ENCODE measurements around the gene EFCAB11. TPM values are rescaled to one million over a fixed set of nuclear protein-coding genes. Genes with fewer than 3 reads are reported as not detected.
"Not testable (repeated sequence)": the region's sequence is repeated elsewhere in the genome, so short reads cannot be mapped to it uniquely, and the experiment has no call there.

EFCAB11 gene
- total RNA-seq, 2 experiments from 2014 or later = 4.8 to 6.3 TPM

GRCh38 chr14:89899291-89899690 is 55.2 kb downstream of the EFCAB11 start:
- Mint-ChIP-seq H3K4me1 (peaks cover 12% of the 10 kb centered on the region), H3K27me3 (peaks cover 6% of the 10 kb centered on the region), H3K9me3 (ENCODE audit: low read depth) (no peaks in the 10 kb centered on the region), H3K4me3 (no peak overlapping the region), H3K36me3 (ENCODE audit: low read depth) (no peaks in the 10 kb centered on the region), H3K27ac (no peak overlapping the region)
- DNase-seq = no peak
- intact Hi-C loops (cut with DNase I, micrococcal nuclease) = no loop called here
- CTCF ChIA-PET = interaction anchor here (0.6 to 1.8 kb wide), 3 partner anchors 870 to 1998 kb away, joined by 4 to 5 read pairs (median 4); no protein-coding TSS in a partner anchor
- no peak for ATAC-seq
- POLR2A ChIA-PET = no interaction called here

DNA sequence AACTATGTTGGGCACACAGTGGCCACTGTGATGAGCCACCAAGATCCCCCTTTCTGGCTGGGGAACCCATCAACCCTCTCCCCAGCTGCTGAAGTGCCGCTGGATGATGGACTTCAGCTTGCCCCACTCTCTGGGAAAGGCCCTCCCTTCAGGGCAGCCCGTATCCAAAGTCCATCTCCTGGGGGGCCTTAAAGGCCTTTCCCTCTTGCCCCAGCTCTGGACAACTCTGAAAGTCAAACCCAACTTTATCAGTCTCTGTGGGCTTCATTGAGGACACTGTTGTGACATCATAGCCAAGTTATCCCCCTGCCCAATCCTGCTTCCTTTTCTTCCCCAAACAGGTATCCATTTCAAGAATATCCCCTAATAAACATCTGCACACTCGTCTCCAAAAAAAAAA is 61.1 kb downstream of the EFCAB11 start:
- CTCF ChIA-PET; intact Hi-C loops (cut with DNase I, micrococcal nuclease); H3K4me3 Mint-ChIP-seq: not testable (repeated sequence)

DNA sequence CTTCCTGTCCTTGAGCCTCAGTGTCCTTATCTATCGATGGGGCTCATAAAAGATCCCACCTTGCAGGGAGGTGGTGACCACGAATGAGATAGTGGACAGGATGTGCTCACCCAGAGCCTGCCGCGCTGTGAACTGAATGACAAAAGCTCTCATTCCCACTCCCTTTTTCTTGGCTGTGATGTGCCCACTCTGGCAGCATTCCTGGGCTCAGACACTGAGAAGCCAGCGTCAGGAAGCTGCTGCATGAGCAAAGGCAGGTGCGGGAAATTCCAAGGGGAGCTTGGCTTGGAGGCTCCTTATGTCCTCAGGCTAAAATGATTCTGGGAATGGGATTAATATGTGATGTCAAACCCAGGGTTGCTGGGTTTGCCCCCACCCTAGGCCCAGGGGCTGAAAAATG is 61.6 kb downstream of the EFCAB11 start:
- no peaks in the 10 kb centered on the region for H3K27me3 Mint-ChIP-seq
- no peak overlapping the region for H3K27ac Mint-ChIP-seq
- intact Hi-C loops (cut with DNase I, micrococcal nuclease) = no loop called here
- H3K9me3 Mint-ChIP-seq (ENCODE audit: low read depth) = peaks cover 7% of the 10 kb centered on the region
- DNase-seq = no peak
- ChIA-PET CTCF (no interaction called here), POLR2A (no interaction called here)
- H3K36me3 Mint-ChIP-seq (ENCODE audit: low read depth) = no peaks in the 10 kb centered on the region
- no peaks in the 10 kb centered on the region for H3K4me1 Mint-ChIP-seq
- no peak overlapping the region for H3K4me3 Mint-ChIP-seq
- no peak for ATAC-seq

More for the DNA sequence above, 61.1 kb downstream of the EFCAB11 start:
- POLR2A ChIA-PET; H3K36me3 Mint-ChIP-seq (ENCODE audit: low read depth); H3K9me3 Mint-ChIP-seq (ENCODE audit: low read depth); H3K27me3 Mint-ChIP-seq; DNase-seq; ATAC-seq; H3K27ac Mint-ChIP-seq; H3K4me1 Mint-ChIP-seq: not testable (repeated sequence)

DNA sequence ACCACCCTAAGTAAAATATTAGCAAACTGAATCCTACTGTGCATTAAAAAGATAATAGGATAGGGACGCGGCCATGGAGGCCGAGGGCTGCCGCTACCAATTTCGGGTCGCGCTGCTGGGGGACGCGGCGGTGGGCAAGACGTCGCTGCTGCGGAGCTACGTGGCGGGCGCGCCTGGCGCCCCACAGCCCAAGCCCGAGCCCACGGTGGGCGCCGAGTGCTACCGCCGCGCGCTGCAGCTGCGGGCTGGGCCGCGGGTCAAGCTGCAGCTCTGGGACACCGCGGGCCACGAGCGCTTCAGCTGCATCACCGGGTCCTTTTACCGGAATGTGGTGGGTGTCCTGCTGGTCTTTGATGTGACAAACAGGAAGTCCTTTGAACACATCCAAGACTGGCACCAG is 62.8 kb downstream of the EFCAB11 start:
- CTCF ChIA-PET; H3K27me3 Mint-ChIP-seq; DNase-seq; H3K27ac Mint-ChIP-seq; H3K4me1 Mint-ChIP-seq; H3K4me3 Mint-ChIP-seq; intact Hi-C loops (cut with DNase I, micrococcal nuclease); H3K36me3 Mint-ChIP-seq (ENCODE audit: low read depth); ATAC-seq; H3K9me3 Mint-ChIP-seq (ENCODE audit: low read depth): not testable (repeated sequence)
- POLR2A ChIA-PET = interaction anchor here (0.6 kb wide), 2 partner anchors 444 to 850 kb away, joined by 3 read pairs; no protein-coding TSS in a partner anchor

- Mint-ChIP-seq H3K4me1 (no peaks in the 10 kb centered on the region), H3K36me3 (ENCODE audit: low read depth) (no peaks in the 10 kb centered on the region), H3K27ac (no peak overlapping the region), H3K9me3 (ENCODE audit: low read depth) (peaks cover 7% of the 10 kb centered on the region), H3K27me3 (no peaks in the 10 kb centered on the region), H3K4me3 (no peak overlapping the region)
- CTCF ChIA-PET = interaction anchor here (0.6 to 1.2 kb wide), 2 partner anchors 855 to 878 kb away, joined by 3 to 4 read pairs; no protein-coding TSS in a partner anchor
- intact Hi-C loops (cut with DNase I, micrococcal nuclease) = no loop called here
- no peak for DNase-seq
- no peak for ATAC-seq
- POLR2A ChIA-PET = interaction anchor here (0.6 kb wide), 1 partner anchor 443 kb away, joined by 3 read pairs; no protein-coding TSS in a partner anchor
Observed at GRCh38 chr14:89891055-89891454, 63.5 kb downstream of the EFCAB11 start.

GRCh38 chr14:89890589-89890988 is 63.9 kb downstream of the EFCAB11 start:
- intact Hi-C loops (cut with DNase I, micrococcal nuclease) = no loop called here

DNA sequence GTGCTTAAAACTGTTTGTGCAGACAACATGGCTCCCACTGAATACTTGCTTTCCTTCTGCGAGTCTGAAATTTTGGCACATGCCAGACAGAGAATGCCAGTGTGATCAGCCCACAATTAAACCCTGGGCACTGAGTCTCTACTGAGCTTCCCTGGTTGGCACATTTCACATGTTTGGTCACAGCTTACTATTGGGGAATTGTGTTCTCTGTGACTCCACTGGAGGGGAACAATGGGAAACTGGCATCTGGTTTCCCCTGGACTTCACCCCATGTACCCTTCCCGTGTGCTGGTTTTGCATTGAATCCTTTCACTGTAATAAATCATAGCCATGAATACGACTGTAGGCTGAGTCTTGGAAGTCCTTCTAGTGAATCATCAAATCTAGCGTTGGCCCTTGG is 64.9 kb downstream of the EFCAB11 start:
- no peaks in the 10 kb centered on the region for H3K36me3 Mint-ChIP-seq (ENCODE audit: low read depth)

More at GRCh38 chr14:89890589-89890988, 63.9 kb downstream of the EFCAB11 start:
- Mint-ChIP-seq H3K4me1 (no peaks in the 10 kb centered on the region), H3K36me3 (ENCODE audit: low read depth) (no peaks in the 10 kb centered on the region), H3K27me3 (no peaks in the 10 kb centered on the region), H3K9me3 (ENCODE audit: low read depth) (peaks cover 7% of the 10 kb centered on the region), H3K4me3 (no peak overlapping the region), H3K27ac (no peak overlapping the region)
- ChIA-PET POLR2A (no interaction called here), CTCF (interaction anchor here (0.6 to 1.2 kb wide), 2 partner anchors 855 to 877 kb away, joined by 3 to 4 read pairs; no protein-coding TSS in a partner anchor)
- DNase-seq = no peak
- no peak for ATAC-seq

GRCh38 chr14:89884761-89885160 is 69.8 kb downstream of the EFCAB11 start:
- ChIA-PET CTCF (no interaction called here), POLR2A (no interaction called here)
- Mint-ChIP-seq H3K27me3 (no peaks in the 10 kb centered on the region), H3K4me3 (no peak overlapping the region), H3K27ac (no peak overlapping the region), H3K9me3 (ENCODE audit: low read depth) (no peaks in the 10 kb centered on the region), H3K4me1 (no peaks in the 10 kb centered on the region), H3K36me3 (ENCODE audit: low read depth) (no peaks in the 10 kb centered on the region)
- ATAC-seq (no peak), DNase-seq (no peak)
- intact Hi-C loops (cut with DNase I, micrococcal nuclease) = no loop called here

More for the DNA sequence above, 64.9 kb downstream of the EFCAB11 start:
- H3K27me3 Mint-ChIP-seq = no peaks in the 10 kb centered on the region
- no peak overlapping the region for H3K27ac Mint-ChIP-seq
- H3K4me1 Mint-ChIP-seq = no peaks in the 10 kb centered on the region
- ATAC-seq = no peak
- ChIA-PET CTCF (interaction anchor here (0.6 kb wide), 1 partner anchor 303 kb away, joined by 3 read pairs; no protein-coding TSS in a partner anchor), POLR2A (no interaction called here)
- H3K9me3 Mint-ChIP-seq (ENCODE audit: low read depth) = peaks cover 7% of the 10 kb centered on the region
- intact Hi-C loops (cut with DNase I, micrococcal nuclease) = no loop called here
- H3K4me3 Mint-ChIP-seq = no peak overlapping the region
- DNase-seq = no peak

DNA sequence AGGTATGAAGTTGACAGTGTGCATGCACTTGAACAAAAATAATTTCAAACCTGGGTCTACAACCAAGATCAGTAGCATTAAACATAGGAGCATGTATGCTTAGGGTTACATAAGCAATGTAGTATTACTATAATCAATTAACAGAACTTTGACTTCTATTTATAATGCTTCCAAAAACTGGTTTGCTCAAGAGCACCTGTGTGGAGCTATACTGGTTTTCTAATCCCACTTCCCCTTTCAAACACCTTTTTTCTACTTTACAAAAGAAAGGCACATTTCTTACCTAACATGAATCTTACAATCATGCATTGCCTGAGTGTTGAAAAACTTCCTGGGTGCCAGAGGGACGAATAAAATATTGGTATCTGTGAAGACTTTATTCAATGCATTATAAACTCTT is 72.7 kb downstream of the EFCAB11 start:
- intact Hi-C loops (cut with DNase I, micrococcal nuclease) = no loop called here
- Mint-ChIP-seq H3K27ac (no peak overlapping the region), H3K27me3 (no peaks in the 10 kb centered on the region), H3K36me3 (ENCODE audit: low read depth) (no peaks in the 10 kb centered on the region), H3K4me3 (no peak overlapping the region), H3K9me3 (ENCODE audit: low read depth) (no peaks in the 10 kb centered on the region), H3K4me1 (no peaks in the 10 kb centered on the region)
- ChIA-PET CTCF (interaction anchor here (0.8 kb wide), 1 partner anchor 954 kb away, joined by 3 read pairs; no protein-coding TSS in a partner anchor), POLR2A (no interaction called here)
- DNase-seq = no peak
- ATAC-seq = no peak

GRCh38 chr14:89874091-89874490 is 80.4 kb downstream of the EFCAB11 start:
- H3K9me3 Mint-ChIP-seq (ENCODE audit: low read depth) = not testable (repeated sequence)

GRCh38 chr14:89870316-89870715 is 84.2 kb downstream of the EFCAB11 start:
- H3K4me1 Mint-ChIP-seq = no peaks in the 10 kb centered on the region
- DNase-seq = peak; percentile 8
- H3K4me3 Mint-ChIP-seq = no peak overlapping the region
- peaks cover 6% of the 10 kb centered on the region for H3K36me3 Mint-ChIP-seq (ENCODE audit: low read depth)
- ChIA-PET CTCF (interaction anchor here (0.7 to 1.0 kb wide), 3 partner anchors 8 to 16 kb away, joined by 3 to 4 read pairs (median 3); no protein-coding TSS in a partner anchor), POLR2A (interaction anchor here (0.6 kb wide), 1 partner anchor 443 kb away, joined by 3 read pairs; no protein-coding TSS in a partner anchor)
- no peak overlapping the region for H3K27ac Mint-ChIP-seq
- H3K27me3 Mint-ChIP-seq = no peaks in the 10 kb centered on the region
- H3K9me3 Mint-ChIP-seq (ENCODE audit: low read depth) = peaks cover 5% of the 10 kb centered on the region
- intact Hi-C loops (cut with DNase I, micrococcal nuclease) = no loop called here
- no peak for ATAC-seq

More at GRCh38 chr14:89874091-89874490, 80.4 kb downstream of the EFCAB11 start:
- POLR2A ChIA-PET = interaction anchor here (0.7 kb wide), 1 partner anchor 353 kb away, joined by 3 read pairs; no protein-coding TSS in a partner anchor
- CTCF ChIA-PET; DNase-seq; ATAC-seq; intact Hi-C loops (cut with DNase I, micrococcal nuclease); H3K4me1 Mint-ChIP-seq; H3K27ac Mint-ChIP-seq; H3K36me3 Mint-ChIP-seq (ENCODE audit: low read depth); H3K27me3 Mint-ChIP-seq; H3K4me3 Mint-ChIP-seq: not testable (repeated sequence)

DNA sequence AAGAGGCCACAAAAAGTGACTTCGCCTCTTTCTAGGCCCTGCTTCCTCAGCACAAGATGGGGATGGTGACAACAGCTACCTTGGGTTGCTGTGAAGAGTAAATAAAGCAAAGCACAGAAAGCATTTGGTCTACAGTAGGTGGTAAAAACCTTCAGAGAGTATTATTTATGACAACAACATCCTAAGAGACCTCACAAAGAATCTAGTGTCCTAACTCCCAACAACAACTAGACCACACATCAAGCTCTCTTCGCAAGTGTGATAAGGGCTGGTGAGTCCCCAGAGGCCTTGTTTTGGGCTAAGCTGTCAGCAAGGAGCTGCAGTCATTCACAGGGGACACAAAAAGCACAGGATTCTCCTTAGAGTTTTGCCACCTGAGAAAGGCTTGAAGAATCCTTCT is 84.9 kb downstream of the EFCAB11 start:
- ATAC-seq (no peak), DNase-seq (no peak)
- H3K36me3 Mint-ChIP-seq (ENCODE audit: low read depth) = peaks cover 6% of the 10 kb centered on the region
- intact Hi-C loops (cut with DNase I, micrococcal nuclease) = no loop called here
- no peaks in the 10 kb centered on the region for H3K27me3 Mint-ChIP-seq
- H3K4me3 Mint-ChIP-seq = no peak overlapping the region
- H3K9me3 Mint-ChIP-seq (ENCODE audit: low read depth) = peaks cover 2% of the 10 kb centered on the region
- POLR2A ChIA-PET = interaction anchor here (0.6 kb wide), 1 partner anchor 443 kb away, joined by 3 read pairs; no protein-coding TSS in a partner anchor
- no peaks in the 10 kb centered on the region for H3K4me1 Mint-ChIP-seq
- no peak overlapping the region for H3K27ac Mint-ChIP-seq
- CTCF ChIA-PET = interaction anchor here (0.6 to 1.0 kb wide), 3 partner anchors 11 to 178 kb away, joined by 3 read pairs; no protein-coding TSS in a partner anchor

All from activated CD4-positive, alpha-beta T cell treated with anti-CD3 and anti-CD28 coated beads for 36 hours (primary cell).